HG02623 (cell line): ENCODE data around the gene TNIP1.

Experiments used
- ATAC-seq: cut with Tn5 transposase; IDR thresholded peaks from one replicate; pipeline ENCODE4 v1.9.1; 2021; ENCODE audit warnings: moderate library complexity; ENCODE audit not compliant: unreplicated experiment

Gene TNIP1

GRCh38 chr5:151067632-151068432 is 13.0 kb downstream of the TNIP1 start:
- ATAC-seq = peak; percentile 2

- no peak for ATAC-seq
Observed at GRCh38 chr5:151066920-151067319, 13.9 kb downstream of the TNIP1 start.

DNA sequence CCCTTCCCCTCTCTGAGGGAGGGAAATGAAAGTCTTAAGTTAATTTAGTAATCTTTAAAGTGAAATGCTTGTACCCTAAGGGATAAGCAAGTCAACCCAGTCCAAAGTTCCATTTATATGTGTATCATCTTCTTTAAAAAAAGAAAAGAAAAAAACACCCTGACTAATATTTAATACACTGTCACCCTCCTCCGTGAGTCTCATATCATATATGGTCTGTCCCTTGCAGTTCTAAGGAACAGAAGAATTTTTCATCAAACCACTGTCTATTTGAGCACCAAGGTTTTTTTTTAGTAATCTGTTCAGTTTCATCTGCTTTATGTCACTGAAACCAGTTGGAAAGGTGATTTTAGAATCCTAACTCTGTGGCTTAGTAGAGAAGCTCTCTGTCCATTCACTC is 15.2 kb downstream of the TNIP1 start:
- no peak for ATAC-seq

DNA sequence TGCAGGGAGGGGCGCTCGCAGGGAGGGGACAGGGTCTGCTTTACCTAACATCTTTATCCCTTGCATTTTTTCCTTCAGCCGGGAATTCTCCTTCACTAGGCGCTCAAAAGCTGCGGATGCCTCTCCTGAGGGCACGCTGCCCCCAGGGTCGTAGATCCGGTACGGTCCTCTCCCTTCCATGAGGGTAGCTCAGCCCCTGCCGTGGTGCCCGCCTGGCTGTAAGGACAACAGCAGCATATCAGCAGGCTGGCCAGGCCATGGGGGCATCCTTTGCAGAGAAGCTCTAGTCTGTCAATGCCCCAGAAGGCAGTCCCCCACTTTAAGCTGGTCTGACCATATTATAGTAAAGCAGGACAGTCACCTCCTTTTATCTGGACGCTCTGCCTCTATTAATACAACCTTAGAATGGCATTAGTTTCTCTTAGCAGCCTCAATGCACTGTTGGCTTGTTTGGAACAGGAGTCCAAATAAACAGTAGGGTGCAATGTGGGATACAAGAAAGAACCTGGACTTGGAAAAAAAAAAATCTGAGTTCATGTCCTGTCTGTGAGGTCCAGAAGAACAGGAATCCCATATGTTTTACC is 15.8 kb downstream of the TNIP1 start:
- no peak for ATAC-seq

- no peak for ATAC-seq
Observed at GRCh38 chr5:151063142-151063989, 17.5 kb downstream of the TNIP1 start.

GRCh38 chr5:151062405-151063141 is 18.3 kb downstream of the TNIP1 start:
- no peak for ATAC-seq

- ATAC-seq = no peak
Observed at GRCh38 chr5:151060742-151061141, 20.1 kb downstream of the TNIP1 start.

DNA sequence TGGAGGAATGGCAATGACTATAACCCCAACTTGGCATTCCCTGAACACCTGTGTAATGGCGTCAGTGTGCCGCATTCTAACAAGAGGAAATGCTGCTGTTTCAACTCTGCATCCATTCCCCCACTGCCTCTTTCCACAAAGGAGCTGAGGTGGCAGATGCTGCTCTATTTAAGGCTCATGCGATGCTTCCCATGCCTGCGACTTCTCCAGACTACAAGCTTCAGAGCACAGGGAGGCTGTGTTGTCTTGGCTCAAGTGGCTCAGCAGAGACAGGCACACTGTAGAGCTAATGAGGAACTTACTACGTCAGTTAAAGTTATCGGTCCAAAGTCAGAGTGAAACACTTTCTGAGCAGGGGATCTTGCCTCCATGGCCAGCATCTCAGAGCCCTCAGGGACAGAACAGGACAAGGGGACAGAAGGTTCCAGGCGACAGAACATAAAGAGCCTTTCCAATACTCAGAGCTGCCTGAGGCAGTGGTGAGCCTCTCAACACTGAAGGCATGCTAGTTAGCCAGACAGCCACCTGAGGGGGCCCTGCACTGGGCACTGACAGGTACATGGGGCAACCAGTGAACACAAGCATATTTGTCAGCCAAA is 21.8 kb downstream of the TNIP1 start:
- no peak for ATAC-seq

GRCh38 chr5:151058301-151058700 is 22.5 kb downstream of the TNIP1 start:
- ATAC-seq = no peak

DNA sequence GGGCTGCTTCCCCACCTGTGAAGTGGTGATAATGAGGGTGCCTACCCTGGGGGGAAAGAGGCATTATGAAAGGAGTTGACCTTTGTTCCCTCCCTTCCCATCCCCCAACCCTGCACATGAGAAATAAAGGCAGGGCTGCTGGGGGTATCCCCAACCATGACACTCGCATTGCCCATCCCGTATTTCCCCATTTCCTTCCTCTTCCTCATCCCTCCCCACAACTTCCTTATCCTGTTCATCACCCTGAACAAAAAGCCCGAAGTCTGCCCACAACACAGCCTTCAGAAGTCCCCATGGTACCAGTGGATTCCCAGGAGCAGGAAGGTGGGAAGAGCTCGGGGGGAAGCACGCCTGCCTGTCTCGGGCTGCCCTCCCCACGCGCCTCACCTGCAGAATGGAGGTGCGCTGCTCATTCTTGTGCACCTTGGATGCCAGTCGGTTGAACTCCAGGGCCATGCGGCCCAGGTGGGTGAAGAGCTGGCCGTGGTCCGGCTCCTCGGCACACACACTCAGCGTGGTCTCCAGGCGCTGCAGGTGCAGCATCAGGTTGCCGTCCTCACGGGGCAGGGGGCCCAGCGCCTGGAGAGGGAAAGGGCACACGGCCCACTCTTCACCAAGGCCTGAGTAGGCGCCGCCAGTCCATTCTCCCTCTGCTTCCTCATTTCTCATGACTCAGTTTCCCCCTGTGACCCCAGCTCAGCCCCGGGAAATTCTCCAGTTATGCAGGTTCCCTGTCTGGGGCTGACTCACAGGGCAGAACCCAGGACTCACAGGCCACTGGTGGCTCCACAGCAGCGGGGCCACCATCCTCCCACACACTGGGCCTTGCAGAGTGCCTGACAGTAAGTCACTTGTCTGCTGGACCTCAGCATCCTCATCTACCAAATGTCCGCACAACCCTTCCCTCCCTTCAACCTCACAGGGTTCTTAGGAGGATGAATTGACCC is 24.2 kb downstream of the TNIP1 start:
- no peak for ATAC-seq

DNA sequence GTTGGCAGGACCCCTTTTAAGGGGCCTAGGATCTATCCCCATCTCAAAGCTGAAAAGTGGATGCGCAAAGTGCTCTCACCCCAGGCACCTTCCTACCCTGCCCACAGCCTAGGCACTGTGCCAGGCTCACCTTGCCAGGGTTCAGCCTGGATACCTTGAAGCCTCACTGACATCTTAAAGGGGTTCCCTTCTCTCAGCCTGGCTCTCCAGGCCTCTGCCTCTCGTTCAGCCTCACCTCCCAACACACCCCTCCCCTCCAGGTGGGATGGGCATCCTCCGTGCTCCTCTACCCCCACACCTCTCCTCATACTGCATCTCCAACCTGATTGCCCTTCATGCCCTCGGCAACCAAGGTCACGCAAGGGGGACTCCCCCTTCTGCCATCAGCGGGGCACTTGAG is 25.5 kb downstream of the TNIP1 start:
- ATAC-seq = no peak

DNA sequence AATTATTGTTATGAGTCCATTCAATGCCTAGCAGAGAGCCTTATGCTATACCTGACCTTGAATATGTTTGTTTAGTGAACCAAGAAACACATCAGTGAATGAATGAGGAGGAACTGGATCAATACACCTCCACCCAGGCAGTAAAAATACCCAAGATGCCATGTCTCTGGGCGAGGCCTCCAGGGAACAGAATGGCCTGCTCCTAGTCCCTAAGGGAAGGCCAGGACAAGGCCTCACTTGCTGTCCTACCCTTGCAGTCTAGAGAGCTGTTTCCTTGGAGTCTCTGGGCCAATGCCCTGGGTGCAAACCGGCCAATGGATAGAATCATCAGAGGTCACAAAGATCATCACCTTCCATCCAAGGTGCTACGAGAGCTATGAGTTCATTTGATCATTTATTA is 26.1 kb downstream of the TNIP1 start:
- no peak for ATAC-seq

GRCh38 chr5:151053796-151054462 is 26.9 kb downstream of the TNIP1 start:
- no peak for ATAC-seq

- no peak for ATAC-seq
Observed at GRCh38 chr5:151052836-151053235, 28.0 kb downstream of the TNIP1 start.

DNA sequence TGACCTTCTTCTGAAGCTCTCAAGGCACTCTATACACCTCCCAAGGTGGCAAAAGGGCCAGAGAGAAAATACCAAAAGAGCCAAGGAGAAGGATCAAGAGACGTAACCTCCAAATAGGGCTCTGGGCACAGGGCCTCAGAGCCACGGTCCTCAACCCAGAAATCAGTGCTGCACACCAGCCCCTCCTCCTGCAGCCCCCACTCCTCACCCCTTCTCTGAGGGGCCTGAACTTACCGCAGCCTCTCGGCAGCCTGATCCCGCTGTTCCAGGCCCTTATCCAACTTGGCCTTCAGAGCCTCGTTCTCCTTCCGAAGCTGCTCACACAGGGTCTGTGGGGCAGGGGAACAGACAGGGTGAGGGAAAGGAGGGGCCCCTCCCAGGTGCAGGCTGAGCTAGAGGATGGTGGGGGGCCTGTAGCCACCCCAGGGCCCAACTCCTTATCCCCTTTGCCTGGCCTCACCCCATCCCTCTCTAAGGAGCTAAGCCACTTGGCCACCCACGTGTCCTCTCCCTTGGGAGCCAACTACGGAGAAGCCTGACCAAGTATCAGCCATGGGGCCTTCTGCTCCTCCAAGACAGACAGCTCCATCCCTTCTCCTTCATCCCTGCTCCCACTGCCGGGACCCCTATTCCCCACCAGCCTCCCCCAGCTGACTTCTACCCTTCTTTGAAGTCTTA is 28.8 kb downstream of the TNIP1 start:
- ATAC-seq = no peak

GRCh38 chr5:151051066-151051930 is 29.5 kb downstream of the TNIP1 start:
- peak; percentile 60 for ATAC-seq

- ATAC-seq = no peak
Observed at GRCh38 chr5:151048526-151048925, 32.3 kb downstream of the TNIP1 start.
